HG03097 (cell line): Measurements from ENCODE around the gene HNRNPU.
A peak's percentile ranks its signal among the peaks of the same experiment; 100 is the strongest.
"Not testable (repeated sequence)": the region's sequence is repeated elsewhere in the genome, so short reads cannot be mapped to it uniquely, and the experiment has no call there.

Experiments
- ATAC-seq: cut with Tn5 transposase; IDR thresholded peaks from one replicate; pipeline ENCODE4 v1.9.1; 2021; ENCODE audit not compliant: unreplicated experiment, low FRiP score

Gene HNRNPU

GRCh38 chr1:244843148-244843978 lies 21.0 kb downstream of the HNRNPU start:
- ATAC-seq: no peak

GRCh38 chr1:244841273-244841927 lies 22.9 kb downstream of the HNRNPU start:
- no peak for ATAC-seq

GRCh38 chr1:244840219-244840794 lies 24.0 kb downstream of the HNRNPU start:
- no peak for ATAC-seq

GRCh38 chr1:244839656-244840055 lies 24.7 kb downstream of the HNRNPU start:
- no peak for ATAC-seq

GRCh38 chr1:244837597-244838258 lies 26.6 kb downstream of the HNRNPU start:
- ATAC-seq: no peak

- ATAC-seq: no peak
These were observed 27.8 kb downstream of the HNRNPU start for GRCh38 chr1:244836584-244836983.

GRCh38 chr1:244836135-244836521 lies 28.2 kb downstream of the HNRNPU start:
- no peak for ATAC-seq

GRCh38 chr1:244835276-244836134 lies 28.8 kb downstream of the HNRNPU start, which contains the start of gene COX20:
Gene COX20 (plus strand): TSS chr1:244835658. CDS start chr1:244835715, 57 bp downstream.
- peak; percentile 57 for ATAC-seq

GRCh38 chr1:244834543-244835275 lies 29.6 kb downstream of the HNRNPU start:
- ATAC-seq: peak; percentile 64

- no peak for ATAC-seq
These were observed 30.4 kb downstream of the HNRNPU start for GRCh38 chr1:244833734-244834542.

- not testable (repeated sequence) for ATAC-seq
These were observed 31.1 kb downstream of the HNRNPU start for GRCh38 chr1:244833260-244833659.

GRCh38 chr1:244830639-244831038 lies 33.7 kb downstream of the HNRNPU start:
- no peak for ATAC-seq

- no peak for ATAC-seq
These were observed 37.6 kb downstream of the HNRNPU start for GRCh38 chr1:244826712-244827111.

GRCh38 chr1:244822878-244823277 lies 41.5 kb downstream of the HNRNPU start:
- no peak for ATAC-seq

GRCh38 chr1:244821134-244821533 lies 43.2 kb downstream of the HNRNPU start:
- no peak for ATAC-seq

- ATAC-seq: no peak
These were observed 44.2 kb downstream of the HNRNPU start for GRCh38 chr1:244820131-244820530.

GRCh38 chr1:244817415-244817894 lies 46.9 kb downstream of the HNRNPU start:
- no peak for ATAC-seq

- no peak for ATAC-seq
These were observed 48.7 kb downstream of the HNRNPU start for GRCh38 chr1:244815600-244816099.
